Left ventricle myocardium inferior (tissue), 1 donor: ENCODE data around the gene C7. TPM values are rescaled to one million over a fixed set of nuclear protein-coding genes. Genes with fewer than 3 reads are reported as not detected.

Source experiments
- DNase-seq: peaks from one replicate; pipeline ENCODE4 v3.0.0-alpha.2; 2020
- H3K27ac ChIP-seq: fragments of 200-600 bp; replicated peaks from 2 replicates; pipeline ENCODE4 v1.8.0; 2021
- H3K27me3 ChIP-seq: fragments of 200-600 bp; 2 replicates; pipeline ENCODE4 v1.8.0; 2021; ENCODE audit warnings: low read depth
- H3K36me3 ChIP-seq: fragments of 200-600 bp; 2 replicates; pipeline ENCODE4 v1.8.0; 2021
- H3K4me1 ChIP-seq: fragments of 200-600 bp; 2 replicates; pipeline ENCODE4 v1.8.0; 2021
- H3K4me3 ChIP-seq: fragments of 200-600 bp; 2 replicates; pipeline ENCODE4 v1.8.0; 2021; ENCODE audit warnings: mild to moderate bottlenecking, moderate library complexity
- H3K9me3 ChIP-seq: fragments of 200-600 bp; replicated peaks from 2 replicates; pipeline ENCODE4 v1.8.0; 2021
- intact Hi-C: fragments of 100-400 bp; cut with micrococcal nuclease; formaldehyde crosslinking; loops from one replicate; pipeline ENCODE4 v1.11.0; 2022
- total RNA-seq: library from RNA; stranded (reverse); fragmentation: NEBNext Ultra II Directional; extraction: Animal tissue kit (Norgen Biotek cat#: 25700); gene quantifications from one replicate; pipeline ENCODE4 v1.2.1, GENCODE V29; 2021
- TF ChIP-seq, protein P1 (sequence below): fragments of 200-600 bp; IDR thresholded peaks from 2 replicates; pipeline ENCODE4 v1.8.0; 2021; ENCODE audit warnings: antibody characterized with exemption, mild to moderate bottlenecking, borderline replicate concordance
- donor health status: DM: no; HTN: yes; CAD: no; lungs with severe emphysema.

C7 gene
- total RNA-seq, 1 donor from 2014 or later = 175 TPM

DNA sequence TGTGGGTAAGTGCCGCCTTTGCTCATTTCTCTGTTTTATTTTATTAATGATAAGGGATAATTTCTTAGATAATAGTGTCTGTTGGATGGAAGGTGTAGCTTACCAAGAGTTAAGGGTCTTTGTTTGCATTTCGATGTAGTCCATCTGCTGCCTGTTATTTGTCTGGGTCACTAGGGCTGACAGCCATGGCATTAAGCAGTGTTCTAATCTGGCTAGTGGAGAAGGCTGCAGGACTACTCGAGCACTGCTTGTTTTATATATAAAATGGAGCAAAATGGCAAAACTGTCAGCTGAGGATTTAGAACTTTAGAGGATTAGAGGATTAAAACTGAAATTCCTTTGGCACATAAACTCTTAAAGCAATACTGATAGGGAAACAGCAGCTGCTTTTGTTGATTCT is 67.5 kb downstream of the C7 start:
- Histone ChIP-seq H3K27ac (no peak overlapping the region), H3K9me3 (no peaks in the 10 kb centered on the region), H3K36me3 (peaks cover 16% of the 10 kb centered on the region), H3K4me3 (no peak overlapping the region), H3K27me3 (no peaks in the 10 kb centered on the region), H3K4me1 (no peaks in the 10 kb centered on the region)
- TF ChIP-seq, protein P1, sequence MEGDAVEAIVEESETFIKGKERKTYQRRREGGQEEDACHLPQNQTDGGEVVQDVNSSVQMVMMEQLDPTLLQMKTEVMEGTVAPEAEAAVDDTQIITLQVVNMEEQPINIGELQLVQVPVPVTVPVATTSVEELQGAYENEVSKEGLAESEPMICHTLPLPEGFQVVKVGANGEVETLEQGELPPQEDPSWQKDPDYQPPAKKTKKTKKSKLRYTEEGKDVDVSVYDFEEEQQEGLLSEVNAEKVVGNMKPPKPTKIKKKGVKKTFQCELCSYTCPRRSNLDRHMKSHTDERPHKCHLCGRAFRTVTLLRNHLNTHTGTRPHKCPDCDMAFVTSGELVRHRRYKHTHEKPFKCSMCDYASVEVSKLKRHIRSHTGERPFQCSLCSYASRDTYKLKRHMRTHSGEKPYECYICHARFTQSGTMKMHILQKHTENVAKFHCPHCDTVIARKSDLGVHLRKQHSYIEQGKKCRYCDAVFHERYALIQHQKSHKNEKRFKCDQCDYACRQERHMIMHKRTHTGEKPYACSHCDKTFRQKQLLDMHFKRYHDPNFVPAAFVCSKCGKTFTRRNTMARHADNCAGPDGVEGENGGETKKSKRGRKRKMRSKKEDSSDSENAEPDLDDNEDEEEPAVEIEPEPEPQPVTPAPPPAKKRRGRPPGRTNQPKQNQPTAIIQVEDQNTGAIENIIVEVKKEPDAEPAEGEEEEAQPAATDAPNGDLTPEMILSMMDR = no peak
- intact Hi-C loops = no loop called here
- DNase-seq = no peak

DNA sequence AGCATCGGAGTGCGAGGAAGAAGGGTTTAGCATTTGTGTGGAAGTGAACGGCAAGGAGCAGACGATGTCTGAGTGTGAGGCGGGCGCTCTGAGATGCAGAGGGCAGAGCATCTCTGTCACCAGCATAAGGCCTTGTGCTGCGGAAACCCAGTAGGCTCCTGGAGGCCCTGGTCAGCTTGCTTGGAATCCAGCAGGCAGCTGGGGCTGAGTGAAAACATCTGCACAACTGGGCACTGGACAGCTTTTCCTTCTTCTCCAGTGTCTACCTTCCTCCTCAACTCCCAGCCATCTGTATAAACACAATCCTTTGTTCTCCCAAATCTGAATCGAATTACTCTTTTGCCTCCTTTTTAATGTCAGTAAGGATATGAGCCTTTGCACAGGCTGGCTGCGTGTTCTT is 72.1 kb downstream of the C7 start:
- DNase-seq = no peak
- H3K9me3 ChIP-seq = no peaks in the 10 kb centered on the region
- peaks cover 24% of the 10 kb centered on the region for H3K36me3 ChIP-seq
- no peak overlapping the region for H3K4me3 ChIP-seq
- intact Hi-C loops = no loop called here
- H3K4me1 ChIP-seq = no peaks in the 10 kb centered on the region
- no peaks in the 10 kb centered on the region for H3K27me3 ChIP-seq
- TF ChIP-seq, protein P1 = no peak
- no peak overlapping the region for H3K27ac ChIP-seq

DNA sequence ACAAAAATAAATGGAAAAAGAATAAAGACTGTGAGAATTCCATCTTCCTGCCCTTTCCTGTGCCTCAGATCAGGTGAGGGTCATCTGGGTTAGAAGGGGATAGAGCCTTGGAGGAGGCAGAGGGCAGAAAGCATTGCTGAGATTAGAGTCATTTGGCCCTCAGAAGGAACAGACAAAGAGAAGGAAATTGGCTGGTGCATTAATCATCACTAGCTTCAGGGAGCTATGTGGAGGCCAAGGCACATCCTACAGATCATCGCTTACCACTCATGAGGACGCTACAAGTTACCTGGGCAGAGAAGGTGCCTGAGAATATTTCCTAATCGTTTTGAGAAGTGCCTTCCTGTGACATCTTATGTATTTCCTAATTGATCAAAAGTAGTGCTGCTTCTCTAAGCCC is 74.5 kb downstream of the C7 start:
- intact Hi-C loops = no loop called here
- no peaks in the 10 kb centered on the region for H3K4me1 ChIP-seq
- peaks cover 19% of the 10 kb centered on the region for H3K36me3 ChIP-seq
- no peak overlapping the region for H3K4me3 ChIP-seq
- no peak for DNase-seq
- peaks cover 6% of the 10 kb centered on the region for H3K9me3 ChIP-seq
- no peak overlapping the region for H3K27ac ChIP-seq
- no peaks in the 10 kb centered on the region for H3K27me3 ChIP-seq
- TF ChIP-seq, protein P1 = no peak

DNA sequence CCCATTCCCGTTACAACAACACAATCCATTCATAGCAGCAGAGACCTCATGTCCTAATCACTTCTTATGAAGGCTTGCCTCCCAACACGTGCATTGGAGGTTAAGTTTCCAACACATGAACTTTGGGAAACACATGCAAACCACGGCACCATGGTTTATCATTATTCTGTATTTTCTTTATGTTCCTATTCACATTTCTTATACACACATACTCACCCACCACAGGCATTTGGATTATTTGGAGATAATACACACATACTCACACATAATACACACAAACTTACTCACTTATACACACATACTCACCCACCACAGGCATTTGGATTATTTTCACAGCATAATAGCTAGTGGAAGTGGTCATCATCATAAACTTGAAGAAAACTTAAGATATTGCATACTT is 75.6 kb downstream of the C7 start:
- intact Hi-C loops = no loop called here

DNA sequence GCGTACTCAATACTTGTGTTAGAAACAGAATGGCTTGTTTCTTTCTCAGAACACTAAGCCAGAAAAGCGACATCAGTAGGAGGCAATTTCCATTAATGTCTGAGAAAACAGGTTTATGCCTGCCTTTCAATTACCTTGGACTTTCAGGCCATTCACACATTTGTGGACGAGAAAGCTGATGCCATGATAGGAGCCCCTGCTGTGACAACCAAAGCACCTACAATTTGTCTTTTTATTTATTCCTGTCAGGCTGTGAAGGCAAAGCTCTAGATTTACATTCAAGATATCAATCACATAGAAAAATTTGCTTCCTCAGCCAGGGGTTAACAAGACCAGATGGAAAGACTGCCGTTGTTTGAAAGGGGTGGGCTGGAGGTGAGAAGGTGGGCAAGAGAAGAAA is 76.2 kb downstream of the C7 start:
- TF ChIP-seq, protein P1 = no peak
- Histone ChIP-seq H3K36me3 (peaks cover 18% of the 10 kb centered on the region), H3K4me3 (no peak overlapping the region), H3K4me1 (peaks cover 6% of the 10 kb centered on the region), H3K27me3 (no peaks in the 10 kb centered on the region), H3K27ac (no peak overlapping the region), H3K9me3 (peaks cover 6% of the 10 kb centered on the region)
- intact Hi-C loops = no loop called here
- DNase-seq = no peak

More for the DNA sequence above, 75.6 kb downstream of the C7 start:
- Histone ChIP-seq H3K4me1 (no peaks in the 10 kb centered on the region), H3K27me3 (no peaks in the 10 kb centered on the region), H3K27ac (no peak overlapping the region), H3K4me3 (no peak overlapping the region), H3K9me3 (peaks cover 6% of the 10 kb centered on the region), H3K36me3 (peaks cover 19% of the 10 kb centered on the region)
- TF ChIP-seq, protein P1 = no peak
- DNase-seq = no peak

DNA sequence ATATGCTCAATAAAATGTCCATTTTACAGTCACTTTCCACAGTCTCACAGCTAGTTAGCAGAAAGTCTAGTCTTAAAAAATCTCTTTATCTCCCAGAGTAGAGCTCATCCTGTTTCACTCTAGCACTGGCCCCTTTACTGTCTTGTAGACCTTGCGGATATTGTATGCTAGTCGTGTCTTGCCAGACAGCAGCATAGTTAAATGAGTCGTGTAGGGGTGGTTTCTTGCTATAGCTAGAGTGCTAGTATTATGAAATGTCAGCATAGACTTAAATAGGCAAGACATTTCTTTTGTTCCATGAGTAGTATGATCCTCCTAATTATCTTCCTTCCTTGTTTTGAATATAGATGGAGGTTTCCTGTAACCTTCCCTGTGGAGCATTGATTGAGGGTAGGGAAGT is 77.4 kb downstream of the C7 start:
- intact Hi-C loops = no loop called here
- Histone ChIP-seq H3K36me3 (peaks cover 9% of the 10 kb centered on the region), H3K27me3 (no peaks in the 10 kb centered on the region), H3K9me3 (peaks cover 6% of the 10 kb centered on the region), H3K4me1 (peaks cover 15% of the 10 kb centered on the region), H3K27ac (no peak overlapping the region), H3K4me3 (no peak overlapping the region)
- DNase-seq = no peak
- TF ChIP-seq, protein P1 = no peak
